ENCODE results near the gene SCUBE3.
A peak's percentile ranks its signal among the peaks of the same experiment; 100 is the strongest.

The SCUBE3 gene

GRCh38 chr6:35213824-35214756, at the start of gene SCUBE3:
Gene SCUBE3 (plus strand): TSS chr6:35213956. CDS start chr6:35214419, 463 bp downstream.
- H3K9ac ChIP-seq (ENCODE audit: low read depth, low read length), result no peak within 1 kb of the TSS
- no peaks in the 10 kb centered on the region for H3K9me3 ChIP-seq (ENCODE audit: control insufficient read depth, insufficient read depth, low read length)
- peak within 1 kb of the TSS; percentile 61 for H3K4me3 ChIP-seq (ENCODE audit: low read depth, low read length)
- no peaks in the 10 kb centered on the region for H3K36me3 ChIP-seq (ENCODE audit: control insufficient read depth, insufficient read depth, low read length)
- peaks cover 38% of the 10 kb centered on the region for H3K4me1 ChIP-seq (ENCODE audit: control insufficient read depth, insufficient read depth, low read length)
- H3K27me3 ChIP-seq (ENCODE audit: control insufficient read depth, insufficient read depth, low read length), result peaks cover 89% of the 10 kb centered on the region
- H3K27ac ChIP-seq (ENCODE audit: low read depth, low read length), result peak within 1 kb of the TSS; percentile 71

DNA sequence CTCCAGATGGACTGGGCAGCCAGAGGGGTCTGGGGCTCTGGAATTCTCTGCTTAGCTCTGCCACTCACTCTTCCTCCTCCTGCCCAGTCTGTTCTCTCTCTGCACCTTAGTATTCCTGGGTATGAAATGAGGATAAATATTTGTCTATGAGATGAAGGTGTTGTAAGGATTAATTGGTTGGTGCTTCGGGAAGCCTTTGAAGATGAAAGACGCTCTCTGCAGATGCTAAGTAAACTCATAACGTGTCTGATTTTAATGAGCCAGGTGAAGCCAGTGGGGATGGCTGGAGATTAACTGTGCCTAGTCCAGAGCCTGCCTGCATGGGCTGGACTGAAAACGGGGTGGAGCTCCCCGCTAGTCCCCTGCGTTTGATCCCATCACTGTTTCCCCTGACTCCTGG, 49.5 kb upstream of the SCUBE3 start:
- Histone ChIP-seq H3K27me3 (ENCODE audit: control insufficient read depth, insufficient read depth, low read length) (no peaks in the 10 kb centered on the region), H3K4me1 (ENCODE audit: control insufficient read depth, insufficient read depth, low read length) (peaks cover 15% of the 10 kb centered on the region; the same call in 1 of the 2 replicates), H3K36me3 (ENCODE audit: control insufficient read depth, insufficient read depth, low read length) (no peaks in the 10 kb centered on the region), H3K9me3 (ENCODE audit: control insufficient read depth, insufficient read depth, low read length) (no peaks in the 10 kb centered on the region), H3K4me3 (ENCODE audit: low read depth, low read length) (no peak overlapping the region), H3K9ac (ENCODE audit: low read depth, low read length) (no peak overlapping the region), H3K27ac (ENCODE audit: low read depth, low read length) (no peak overlapping the region)

- H3K27ac ChIP-seq (ENCODE audit: low read depth, low read length), result no peak overlapping the region
- no peaks in the 10 kb centered on the region for H3K36me3 ChIP-seq (ENCODE audit: control insufficient read depth, insufficient read depth, low read length)
- no peak overlapping the region for H3K4me3 ChIP-seq (ENCODE audit: low read depth, low read length)
- H3K9me3 ChIP-seq (ENCODE audit: control insufficient read depth, insufficient read depth, low read length), result no peaks in the 10 kb centered on the region
- H3K9ac ChIP-seq (ENCODE audit: low read depth, low read length), result no peak overlapping the region
- H3K27me3 ChIP-seq (ENCODE audit: control insufficient read depth, insufficient read depth, low read length), result no peaks in the 10 kb centered on the region
- H3K4me1 ChIP-seq (ENCODE audit: control insufficient read depth, insufficient read depth, low read length), result peaks cover 15% of the 10 kb centered on the region; the same call in 1 of the 2 replicates
Observed at GRCh38 chr6:35164868-35165267, 48.9 kb upstream of the SCUBE3 start.

DNA sequence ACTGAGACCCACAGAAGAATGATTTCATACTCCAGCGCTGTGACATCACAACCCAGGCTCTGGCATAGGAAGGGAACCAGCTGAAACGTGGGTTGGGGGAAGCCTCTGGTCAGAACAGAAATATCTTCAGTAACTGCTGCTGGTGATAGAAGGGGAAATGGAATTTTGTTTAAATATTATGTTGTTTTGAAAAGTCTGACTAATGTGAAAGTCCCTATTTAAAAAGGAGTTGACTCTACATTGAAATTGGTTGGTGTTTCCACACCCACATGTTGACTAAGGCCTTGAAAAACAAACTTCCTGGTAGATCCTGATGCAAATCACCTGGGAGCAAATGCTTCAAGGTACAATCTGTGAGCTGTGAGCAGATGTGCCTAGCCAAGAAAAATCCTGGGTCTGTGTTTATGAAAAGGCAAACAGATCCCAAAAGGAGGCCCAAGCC, 48.1 kb upstream of the SCUBE3 start:
- Histone ChIP-seq H3K27me3 (ENCODE audit: control insufficient read depth, insufficient read depth, low read length) (no peaks in the 10 kb centered on the region), H3K9me3 (ENCODE audit: control insufficient read depth, insufficient read depth, low read length) (no peaks in the 10 kb centered on the region), H3K4me1 (ENCODE audit: control insufficient read depth, insufficient read depth, low read length) (peaks cover 15% of the 10 kb centered on the region; the same call in 1 of the 2 replicates), H3K36me3 (ENCODE audit: control insufficient read depth, insufficient read depth, low read length) (no peaks in the 10 kb centered on the region), H3K4me3 (ENCODE audit: low read depth, low read length) (no peak overlapping the region), H3K27ac (ENCODE audit: low read depth, low read length) (no peak overlapping the region), H3K9ac (ENCODE audit: low read depth, low read length) (no peak overlapping the region)

GRCh38 chr6:35166116-35166515, 47.6 kb upstream of the SCUBE3 start:
- no peak overlapping the region for H3K4me3 ChIP-seq (ENCODE audit: low read depth, low read length)
- H3K36me3 ChIP-seq (ENCODE audit: control insufficient read depth, insufficient read depth, low read length), result no peaks in the 10 kb centered on the region
- no peaks in the 10 kb centered on the region for H3K27me3 ChIP-seq (ENCODE audit: control insufficient read depth, insufficient read depth, low read length)
- no peaks in the 10 kb centered on the region for H3K9me3 ChIP-seq (ENCODE audit: control insufficient read depth, insufficient read depth, low read length)
- no peak overlapping the region for H3K9ac ChIP-seq (ENCODE audit: low read depth, low read length)
- H3K4me1 ChIP-seq (ENCODE audit: control insufficient read depth, insufficient read depth, low read length), result peaks cover 14% of the 10 kb centered on the region; the same call in 1 of the 2 replicates
- no peak overlapping the region for H3K27ac ChIP-seq (ENCODE audit: low read depth, low read length)

GRCh38 chr6:35166520-35166919, 47.2 kb upstream of the SCUBE3 start:
- H3K4me1 ChIP-seq (ENCODE audit: control insufficient read depth, insufficient read depth, low read length), result peaks cover 10% of the 10 kb centered on the region; the same call in 1 of the 2 replicates
- no peak overlapping the region for H3K27ac ChIP-seq (ENCODE audit: low read depth, low read length)

DNA sequence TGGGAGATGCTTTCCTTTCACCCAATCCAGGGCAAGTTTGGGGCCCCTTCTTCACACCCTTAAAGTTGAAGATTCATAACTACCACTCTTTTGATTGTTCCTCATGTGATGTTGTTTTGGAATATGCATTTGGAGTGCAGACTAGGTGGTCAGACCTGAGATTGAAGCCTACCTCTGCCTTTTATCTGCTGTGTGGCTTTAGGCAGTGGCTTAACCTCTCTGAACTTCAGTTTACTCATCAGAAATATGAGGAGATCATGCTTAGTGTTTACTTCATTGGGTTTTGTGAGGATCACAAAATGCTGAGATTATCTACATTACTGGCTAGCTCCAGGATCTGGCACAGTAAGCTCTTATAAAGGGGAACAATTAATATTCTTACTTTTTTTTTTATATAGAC, 46.3 kb upstream of the SCUBE3 start:
- H3K36me3 ChIP-seq (ENCODE audit: control insufficient read depth, insufficient read depth, low read length), result no peaks in the 10 kb centered on the region
- no peak overlapping the region for H3K27ac ChIP-seq (ENCODE audit: low read depth, low read length)
- H3K9ac ChIP-seq (ENCODE audit: low read depth, low read length), result no peak overlapping the region
- no peak overlapping the region for H3K4me3 ChIP-seq (ENCODE audit: low read depth, low read length)
- no peaks in the 10 kb centered on the region for H3K9me3 ChIP-seq (ENCODE audit: control insufficient read depth, insufficient read depth, low read length)
- H3K4me1 ChIP-seq (ENCODE audit: control insufficient read depth, insufficient read depth, low read length), result peaks cover 10% of the 10 kb centered on the region; the same call in 1 of the 2 replicates
- H3K27me3 ChIP-seq (ENCODE audit: control insufficient read depth, insufficient read depth, low read length), result no peaks in the 10 kb centered on the region

More at GRCh38 chr6:35166520-35166919, 47.2 kb upstream of the SCUBE3 start:
- no peaks in the 10 kb centered on the region for H3K36me3 ChIP-seq (ENCODE audit: control insufficient read depth, insufficient read depth, low read length)
- no peaks in the 10 kb centered on the region for H3K27me3 ChIP-seq (ENCODE audit: control insufficient read depth, insufficient read depth, low read length)
- no peak overlapping the region for H3K9ac ChIP-seq (ENCODE audit: low read depth, low read length)
- H3K9me3 ChIP-seq (ENCODE audit: control insufficient read depth, insufficient read depth, low read length), result no peaks in the 10 kb centered on the region
- no peak overlapping the region for H3K4me3 ChIP-seq (ENCODE audit: low read depth, low read length)

DNA sequence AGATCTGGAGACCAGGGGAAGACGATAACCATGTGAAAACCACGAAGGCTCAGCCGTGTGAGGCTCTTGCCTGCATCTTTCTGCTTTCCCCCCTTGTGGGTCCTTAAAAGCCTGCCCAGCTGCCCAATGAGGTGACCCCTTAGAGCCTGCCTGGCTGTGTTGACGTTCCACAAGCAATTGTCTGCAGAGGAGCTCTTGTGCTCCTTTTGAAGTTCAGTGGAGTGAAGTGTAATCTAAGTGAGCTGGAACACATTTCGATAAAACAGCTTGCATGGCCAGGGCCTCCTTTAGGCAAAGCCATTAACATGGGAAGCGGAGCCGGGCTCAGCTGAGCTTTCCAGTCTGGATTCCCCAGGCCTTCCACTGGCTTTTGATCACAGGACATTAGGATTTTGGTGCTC, 45.3 kb upstream of the SCUBE3 start:
- peaks cover 10% of the 10 kb centered on the region; the same call in 1 of the 2 replicates for H3K4me1 ChIP-seq (ENCODE audit: control insufficient read depth, insufficient read depth, low read length)
- no peak overlapping the region for H3K27ac ChIP-seq (ENCODE audit: low read depth, low read length)
- H3K9ac ChIP-seq (ENCODE audit: low read depth, low read length), result no peak overlapping the region
- H3K27me3 ChIP-seq (ENCODE audit: control insufficient read depth, insufficient read depth, low read length), result no peaks in the 10 kb centered on the region
- H3K4me3 ChIP-seq (ENCODE audit: low read depth, low read length), result no peak overlapping the region
- no peaks in the 10 kb centered on the region for H3K9me3 ChIP-seq (ENCODE audit: control insufficient read depth, insufficient read depth, low read length)
- no peaks in the 10 kb centered on the region for H3K36me3 ChIP-seq (ENCODE audit: control insufficient read depth, insufficient read depth, low read length)

- no peak overlapping the region for H3K4me3 ChIP-seq (ENCODE audit: low read depth, low read length)
- no peaks in the 10 kb centered on the region for H3K9me3 ChIP-seq (ENCODE audit: control insufficient read depth, insufficient read depth, low read length)
- no peaks in the 10 kb centered on the region for H3K27me3 ChIP-seq (ENCODE audit: control insufficient read depth, insufficient read depth, low read length)
- no peak overlapping the region for H3K9ac ChIP-seq (ENCODE audit: low read depth, low read length)
- H3K27ac ChIP-seq (ENCODE audit: low read depth, low read length), result no peak overlapping the region
- H3K4me1 ChIP-seq (ENCODE audit: control insufficient read depth, insufficient read depth, low read length), result peaks cover 10% of the 10 kb centered on the region; the same call in 1 of the 2 replicates
- no peaks in the 10 kb centered on the region for H3K36me3 ChIP-seq (ENCODE audit: control insufficient read depth, insufficient read depth, low read length)
Observed at GRCh38 chr6:35170166-35170565, 43.6 kb upstream of the SCUBE3 start.

GRCh38 chr6:35170891-35171290, 42.9 kb upstream of the SCUBE3 start:
- no peak overlapping the region for H3K4me3 ChIP-seq (ENCODE audit: low read depth, low read length)
- no peaks in the 10 kb centered on the region for H3K9me3 ChIP-seq (ENCODE audit: control insufficient read depth, insufficient read depth, low read length)
- H3K36me3 ChIP-seq (ENCODE audit: control insufficient read depth, insufficient read depth, low read length), result no peaks in the 10 kb centered on the region

GRCh38 chr6:35173044-35173426, 40.7 kb upstream of the SCUBE3 start:
- H3K9me3 ChIP-seq (ENCODE audit: control insufficient read depth, insufficient read depth, low read length), result no peaks in the 10 kb centered on the region
- H3K4me1 ChIP-seq (ENCODE audit: control insufficient read depth, insufficient read depth, low read length), result no peaks in the 10 kb centered on the region
- no peak overlapping the region for H3K4me3 ChIP-seq (ENCODE audit: low read depth, low read length)
- no peak overlapping the region for H3K27ac ChIP-seq (ENCODE audit: low read depth, low read length)
- H3K36me3 ChIP-seq (ENCODE audit: control insufficient read depth, insufficient read depth, low read length), result no peaks in the 10 kb centered on the region
- H3K27me3 ChIP-seq (ENCODE audit: control insufficient read depth, insufficient read depth, low read length), result 0 out of 2 replicates have a peak, but pooled peaks cover 3% of the 10 kb centered on the region
- H3K9ac ChIP-seq (ENCODE audit: low read depth, low read length), result no peak overlapping the region

More at GRCh38 chr6:35170891-35171290, 42.9 kb upstream of the SCUBE3 start:
- H3K27me3 ChIP-seq (ENCODE audit: control insufficient read depth, insufficient read depth, low read length), result no peaks in the 10 kb centered on the region
- H3K9ac ChIP-seq (ENCODE audit: low read depth, low read length), result no peak overlapping the region
- H3K27ac ChIP-seq (ENCODE audit: low read depth, low read length), result no peak overlapping the region
- peaks cover 4% of the 10 kb centered on the region; the same call in 1 of the 2 replicates for H3K4me1 ChIP-seq (ENCODE audit: control insufficient read depth, insufficient read depth, low read length)

Data from HUES48 (cell line).